ENCODE data around the gene GSC2.

GRCh38 chr22:19117111-19117512 lies 33.0 kb downstream of the GSC2 start:
- TF ChIP-seq, protein P1, sequence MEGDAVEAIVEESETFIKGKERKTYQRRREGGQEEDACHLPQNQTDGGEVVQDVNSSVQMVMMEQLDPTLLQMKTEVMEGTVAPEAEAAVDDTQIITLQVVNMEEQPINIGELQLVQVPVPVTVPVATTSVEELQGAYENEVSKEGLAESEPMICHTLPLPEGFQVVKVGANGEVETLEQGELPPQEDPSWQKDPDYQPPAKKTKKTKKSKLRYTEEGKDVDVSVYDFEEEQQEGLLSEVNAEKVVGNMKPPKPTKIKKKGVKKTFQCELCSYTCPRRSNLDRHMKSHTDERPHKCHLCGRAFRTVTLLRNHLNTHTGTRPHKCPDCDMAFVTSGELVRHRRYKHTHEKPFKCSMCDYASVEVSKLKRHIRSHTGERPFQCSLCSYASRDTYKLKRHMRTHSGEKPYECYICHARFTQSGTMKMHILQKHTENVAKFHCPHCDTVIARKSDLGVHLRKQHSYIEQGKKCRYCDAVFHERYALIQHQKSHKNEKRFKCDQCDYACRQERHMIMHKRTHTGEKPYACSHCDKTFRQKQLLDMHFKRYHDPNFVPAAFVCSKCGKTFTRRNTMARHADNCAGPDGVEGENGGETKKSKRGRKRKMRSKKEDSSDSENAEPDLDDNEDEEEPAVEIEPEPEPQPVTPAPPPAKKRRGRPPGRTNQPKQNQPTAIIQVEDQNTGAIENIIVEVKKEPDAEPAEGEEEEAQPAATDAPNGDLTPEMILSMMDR (IDR thresholded peaks at IDR 0.05), result no peak
- TF ChIP-seq POLR2A (IDR thresholded peaks at IDR 0.05), result no peak

Data from heart left ventricle (tissue), 13 donors.